Neural progenitor cell (in vitro differentiated cells): Measurements from ENCODE around the gene CCDC28B. TPM values are rescaled to one million over a fixed set of nuclear protein-coding genes. Genes with fewer than 3 reads are reported as not detected.
A peak's percentile ranks its signal among the peaks of the same experiment; 100 is the strongest.

ENCODE experiments used
- DNase-seq: peaks from one replicate; pipeline ENCODE4 v3.0.0-alpha.2; 2016; ENCODE audit warnings: low spot score
- H2AFZ ChIP-seq: fragments of 200-600 bp; sonication (generic); replicated peaks from 2 replicates; pipeline ENCODE4 v1.6.1; 2016; ENCODE audit warnings: antibody characterized with exemption
- H3F3A ChIP-seq: fragments of 200-600 bp; sonication (generic); 2 replicates; pipeline ENCODE4 v1.6.1; 2016; ENCODE audit warnings: antibody characterized with exemption, low read depth
- H3K27ac ChIP-seq: fragments of 200-600 bp; sonication (generic); 2 replicates; pipeline ENCODE4 v1.5.1; 2016; ENCODE audit warnings: mild to moderate bottlenecking
- H3K27me3 ChIP-seq: fragments of 200-600 bp; sonication (generic); 2 replicates; pipeline ENCODE4 v1.6.1; 2016; ENCODE audit warnings: mild to moderate bottlenecking, moderate library complexity
- H3K36me3 ChIP-seq: fragments of 200-600 bp; sonication (generic); 2 replicates; pipeline ENCODE4 v1.5.1; 2016
- H3K4me1 ChIP-seq: fragments of 200-600 bp; sonication (generic); 2 replicates; pipeline ENCODE4 v1.6.1; 2016; ENCODE audit warnings: mixed run types
- H3K4me2 ChIP-seq: fragments of 200-600 bp; sonication (generic); 2 replicates; pipeline ENCODE4 v1.6.1; 2016
- H3K4me3 ChIP-seq: fragments of 200-600 bp; sonication (generic); 2 replicates; pipeline ENCODE4 v1.5.1; 2016
- H3K79me2 ChIP-seq: fragments of 200-600 bp; sonication (generic); 2 replicates; pipeline ENCODE4 v1.6.1; 2016; ENCODE audit warnings: low read depth
- H3K9ac ChIP-seq: fragments of 200-600 bp; sonication (generic); 2 replicates; pipeline ENCODE4 v1.6.1; 2016
- H3K9me3 ChIP-seq: fragments of 200-600 bp; sonication (generic); 2 replicates; pipeline ENCODE4 v1.5.1; 2016; ENCODE audit warnings: low read depth
- H4K20me1 ChIP-seq: fragments of 200-600 bp; sonication (generic); 2 replicates; pipeline ENCODE4 v1.6.1; 2016; ENCODE audit warnings: low read depth
- H3K27ac Mint-ChIP-seq: 3 replicates; pipeline ENCODE4 v1.8.0; 2021; ENCODE audit warnings: mixed read lengths
- H3K27me3 Mint-ChIP-seq: 2 replicates; pipeline ENCODE4 v1.8.0; 2022; ENCODE audit warnings: low read depth, mild to moderate bottlenecking, inconsistent platforms, moderate library complexity, mixed read lengths; ENCODE audit not compliant: insufficient read depth
- H3K36me3 Mint-ChIP-seq: 3 replicates; pipeline ENCODE4 v1.8.0; 2021; ENCODE audit warnings: mixed read lengths
- H3K4me1 Mint-ChIP-seq: 3 replicates; pipeline ENCODE4 v1.8.0; 2021; ENCODE audit warnings: mixed read lengths
- H3K4me3 Mint-ChIP-seq: 3 replicates; pipeline ENCODE4 v1.8.0; 2021; ENCODE audit warnings: mild to moderate bottlenecking, moderate library complexity, mixed read lengths
- H3K9me3 Mint-ChIP-seq: 3 replicates; pipeline ENCODE4 v1.8.0; 2020; ENCODE audit warnings: mixed read lengths
- EZH2 ChIP-seq: fragments of 200-600 bp; sonication (generic); IDR thresholded peaks from 2 replicates; pipeline ENCODE4 v1.6.1; 2017; ENCODE audit warnings: antibody characterized with exemption, mild to moderate bottlenecking, moderate library complexity
- EZH2phosphoT487 ChIP-seq: fragments of 200-600 bp; sonication (generic); IDR thresholded peaks from 2 replicates; pipeline ENCODE4 v1.6.1; 2017; ENCODE audit warnings: antibody characterized with exemption
- total RNA-seq: library from RNA; depleted of rRNA; stranded (reverse); fragments of >200 nt; gene quantifications from 2 replicates; pipeline ENCODE4 v1.2.3, GENCODE V29; 2015; ENCODE audit warnings: low replicate concordance
- TF ChIP-seq, protein P1 (sequence below): fragments of 200-600 bp; sonication (generic); IDR thresholded peaks from 2 replicates; pipeline ENCODE4 v1.5.1; 2017; ENCODE audit warnings: antibody characterized with exemption, mild to moderate bottlenecking

Gene CCDC28B
- total RNA-seq, 1 donor from 2014 or later = 6.5 TPM

GRCh38 chr1:32241001-32241763 is 40.8 kb downstream of the CCDC28B start:
- H3K36me3 Mint-ChIP-seq = peaks cover under 1% of the 10 kb centered on the region
- no peak overlapping the region for H3K27ac ChIP-seq
- peaks cover 41% of the 10 kb centered on the region for H3F3A ChIP-seq
- peaks cover 6% of the 10 kb centered on the region for H3K27me3 Mint-ChIP-seq
- peak; percentile 77 for DNase-seq
- H2AFZ ChIP-seq = peak overlapping the region; percentile 48
- H3K9ac ChIP-seq = no peak overlapping the region
- peak overlapping the region; percentile 65 for H3K4me3 ChIP-seq
- peak overlapping the region; percentile 91 for H3K4me3 Mint-ChIP-seq
- H3K4me1 ChIP-seq = peaks cover 28% of the 10 kb centered on the region
- no peaks in the 10 kb centered on the region for H3K27me3 ChIP-seq
- no peak overlapping the region for H3K27ac Mint-ChIP-seq
- no peaks in the 10 kb centered on the region for H3K9me3 ChIP-seq
- H3K4me1 Mint-ChIP-seq = peaks cover 24% of the 10 kb centered on the region
- H3K9me3 Mint-ChIP-seq = no peaks in the 10 kb centered on the region
- H3K36me3 ChIP-seq = no peaks in the 10 kb centered on the region
- H3K4me2 ChIP-seq = peak overlapping the region; percentile 97
- peaks cover 36% of the 10 kb centered on the region for H3K79me2 ChIP-seq
- no peak for TF ChIP-seq EZH2
- TF ChIP-seq EZH2phosphoT487 = no peak
- TF ChIP-seq, protein P1, sequence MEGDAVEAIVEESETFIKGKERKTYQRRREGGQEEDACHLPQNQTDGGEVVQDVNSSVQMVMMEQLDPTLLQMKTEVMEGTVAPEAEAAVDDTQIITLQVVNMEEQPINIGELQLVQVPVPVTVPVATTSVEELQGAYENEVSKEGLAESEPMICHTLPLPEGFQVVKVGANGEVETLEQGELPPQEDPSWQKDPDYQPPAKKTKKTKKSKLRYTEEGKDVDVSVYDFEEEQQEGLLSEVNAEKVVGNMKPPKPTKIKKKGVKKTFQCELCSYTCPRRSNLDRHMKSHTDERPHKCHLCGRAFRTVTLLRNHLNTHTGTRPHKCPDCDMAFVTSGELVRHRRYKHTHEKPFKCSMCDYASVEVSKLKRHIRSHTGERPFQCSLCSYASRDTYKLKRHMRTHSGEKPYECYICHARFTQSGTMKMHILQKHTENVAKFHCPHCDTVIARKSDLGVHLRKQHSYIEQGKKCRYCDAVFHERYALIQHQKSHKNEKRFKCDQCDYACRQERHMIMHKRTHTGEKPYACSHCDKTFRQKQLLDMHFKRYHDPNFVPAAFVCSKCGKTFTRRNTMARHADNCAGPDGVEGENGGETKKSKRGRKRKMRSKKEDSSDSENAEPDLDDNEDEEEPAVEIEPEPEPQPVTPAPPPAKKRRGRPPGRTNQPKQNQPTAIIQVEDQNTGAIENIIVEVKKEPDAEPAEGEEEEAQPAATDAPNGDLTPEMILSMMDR = no peak
- no peaks in the 10 kb centered on the region for H4K20me1 ChIP-seq

DNA sequence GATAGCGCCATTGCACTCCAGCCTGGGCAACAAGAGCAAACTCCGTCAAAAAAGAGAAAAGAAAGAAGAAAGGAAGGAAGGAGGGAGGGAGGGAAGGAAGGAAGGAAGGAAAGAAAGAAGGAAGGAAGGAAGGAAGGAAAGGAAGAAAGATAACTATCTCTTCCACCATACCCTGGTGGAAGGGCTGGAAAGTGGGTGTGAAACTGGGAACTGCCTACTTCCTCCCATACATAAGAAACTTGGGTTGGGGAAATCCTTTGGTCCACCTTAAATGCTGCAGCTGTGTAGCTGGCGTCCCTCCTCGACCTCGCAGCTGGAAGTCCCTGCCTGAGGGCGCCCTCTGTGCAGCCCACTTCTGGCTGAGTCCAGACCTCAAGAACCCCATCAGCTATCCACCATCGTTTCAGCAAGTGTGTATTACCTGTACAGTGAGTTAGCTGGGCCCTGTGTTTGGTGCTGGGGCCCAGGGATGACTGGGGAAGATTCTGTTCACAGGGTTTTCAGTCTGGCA is 42.0 kb downstream of the CCDC28B start:
- H3K9me3 ChIP-seq = no peaks in the 10 kb centered on the region
- no peaks in the 10 kb centered on the region for H4K20me1 ChIP-seq
- H3K4me3 ChIP-seq = peak overlapping the region; percentile 32
- peaks cover 45% of the 10 kb centered on the region for H3F3A ChIP-seq
- no peaks in the 10 kb centered on the region for H3K27me3 ChIP-seq
- H3K27ac ChIP-seq = no peak overlapping the region
- H3K9ac ChIP-seq = no peak overlapping the region
- peaks cover 31% of the 10 kb centered on the region for H3K79me2 ChIP-seq
- Mint-ChIP-seq H3K4me3 (peak overlapping the region; percentile 91), H3K9me3 (no peaks in the 10 kb centered on the region), H3K27me3 (peaks cover 8% of the 10 kb centered on the region), H3K36me3 (no peaks in the 10 kb centered on the region), H3K27ac (no peak overlapping the region), H3K4me1 (peaks cover 24% of the 10 kb centered on the region)
- TF ChIP-seq, protein P1 = no peak
- no peak for TF ChIP-seq EZH2phosphoT487
- peak; percentile 54 for DNase-seq
- H2AFZ ChIP-seq = no peak overlapping the region
- peaks cover 28% of the 10 kb centered on the region for H3K4me1 ChIP-seq
- H3K36me3 ChIP-seq = no peaks in the 10 kb centered on the region
- peak overlapping the region; percentile 73 for H3K4me2 ChIP-seq

- H3K27ac ChIP-seq = no peak within 1 kb of the TSS
- H3K4me1 ChIP-seq = peaks cover 24% of the 10 kb centered on the region
- no peak within 1 kb of the TSS for H3K4me2 ChIP-seq
- Mint-ChIP-seq H3K4me1 (peaks cover 31% of the 10 kb centered on the region), H3K4me3 (peak within 1 kb of the TSS; percentile 15), H3K27ac (no peak within 1 kb of the TSS), H3K27me3 (peaks cover 7% of the 10 kb centered on the region), H3K36me3 (no peaks in the 10 kb centered on the region), H3K9me3 (no peaks in the 10 kb centered on the region)
- DNase-seq = no peak
- H3F3A ChIP-seq = peaks cover 35% of the 10 kb centered on the region
- H2AFZ ChIP-seq = no peak within 1 kb of the TSS
- peaks cover 7% of the 10 kb centered on the region for H3K79me2 ChIP-seq
- no peak within 1 kb of the TSS for H3K4me3 ChIP-seq
- no peaks in the 10 kb centered on the region for H3K36me3 ChIP-seq
- no peak within 1 kb of the TSS for H3K9ac ChIP-seq
- TF ChIP-seq EZH2phosphoT487 = no peak
- TF ChIP-seq, protein P1 = no peak
- no peak for TF ChIP-seq EZH2
- no peaks in the 10 kb centered on the region for H3K27me3 ChIP-seq
- no peaks in the 10 kb centered on the region for H4K20me1 ChIP-seq
- no peaks in the 10 kb centered on the region for H3K9me3 ChIP-seq
Measured at GRCh38 chr1:32246888-32247273, 46.5 kb downstream of the CCDC28B start, which contains the start of gene FAM167B. Gene FAM167B (plus strand): TSS chr1:32247222. CDS start chr1:32247422, 200 bp downstream.
